Mammary epithelial cell (primary cell): Measurements from ENCODE around the gene ZNF664.

Source experiments
- EZH2 ChIP-seq: IDR thresholded peaks from 2 replicates; pipeline ENCODE4 v1.6.1; 2012; ENCODE audit warnings: low read length, inconsistent platforms, borderline replicate concordance
- TF ChIP-seq, protein P1 (sequence below), 2 donors: IDR thresholded peaks in 1 of 2; conservative IDR thresholded peaks in 1 of 2; 2 replicates each; pipeline ENCODE4 v1.5.1; 2011 to 2012; ENCODE audit warnings: inconsistent platforms in 2 of 2, low read length in 2 of 2, mild to moderate bottlenecking in 2 of 2, control low read depth in 1 of 2, low read depth in 1 of 2; ENCODE audit not compliant: insufficient read depth in 1 of 2; ENCODE audit errors: extremely low read depth in 1 of 2

DNA sequence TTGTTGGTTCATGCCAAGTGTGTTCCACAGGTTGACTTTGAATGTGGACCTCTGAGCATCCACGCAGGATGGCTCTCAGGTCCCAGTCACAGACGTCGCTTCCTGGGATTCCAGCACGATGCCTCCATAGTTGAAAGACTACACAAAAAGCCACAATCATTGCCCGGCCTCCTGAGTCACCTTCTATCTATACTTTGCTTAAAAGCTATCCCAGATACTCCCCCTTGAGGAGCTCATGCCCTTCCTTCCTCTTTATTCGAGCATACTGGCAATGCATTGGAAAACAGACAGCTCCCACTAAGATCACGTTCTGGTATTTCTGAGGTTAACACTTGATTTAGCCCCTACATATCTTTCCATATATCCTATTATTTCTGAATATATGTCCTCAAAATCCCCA, 40.1 kb downstream of the ZNF664 start:
- no peak for TF ChIP-seq EZH2
- TF ChIP-seq, protein P1, sequence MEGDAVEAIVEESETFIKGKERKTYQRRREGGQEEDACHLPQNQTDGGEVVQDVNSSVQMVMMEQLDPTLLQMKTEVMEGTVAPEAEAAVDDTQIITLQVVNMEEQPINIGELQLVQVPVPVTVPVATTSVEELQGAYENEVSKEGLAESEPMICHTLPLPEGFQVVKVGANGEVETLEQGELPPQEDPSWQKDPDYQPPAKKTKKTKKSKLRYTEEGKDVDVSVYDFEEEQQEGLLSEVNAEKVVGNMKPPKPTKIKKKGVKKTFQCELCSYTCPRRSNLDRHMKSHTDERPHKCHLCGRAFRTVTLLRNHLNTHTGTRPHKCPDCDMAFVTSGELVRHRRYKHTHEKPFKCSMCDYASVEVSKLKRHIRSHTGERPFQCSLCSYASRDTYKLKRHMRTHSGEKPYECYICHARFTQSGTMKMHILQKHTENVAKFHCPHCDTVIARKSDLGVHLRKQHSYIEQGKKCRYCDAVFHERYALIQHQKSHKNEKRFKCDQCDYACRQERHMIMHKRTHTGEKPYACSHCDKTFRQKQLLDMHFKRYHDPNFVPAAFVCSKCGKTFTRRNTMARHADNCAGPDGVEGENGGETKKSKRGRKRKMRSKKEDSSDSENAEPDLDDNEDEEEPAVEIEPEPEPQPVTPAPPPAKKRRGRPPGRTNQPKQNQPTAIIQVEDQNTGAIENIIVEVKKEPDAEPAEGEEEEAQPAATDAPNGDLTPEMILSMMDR (conservative IDR thresholded peaks at IDR 0.05 in 1 of 2, IDR thresholded peaks at IDR 0.05 in 1 of 2; ENCODE audit: extremely low read depth in 1 of 2, insufficient read depth in 1 of 2, low read depth in 1 of 2, low read length in 2 of 2): no peak
